Neuron (in vitro differentiated cells): Measurements from ENCODE around the gene SAMD4B.
A peak's percentile ranks its signal among the peaks of the same experiment; 100 is the strongest.

Source experiments
- H2AFZ ChIP-seq: one replicate; pipeline ENCODE4 v1.6.1; 2013; ENCODE audit warnings: low read depth, mild to moderate bottlenecking, inconsistent platforms, low read length, moderate library complexity
- H3K27me3 ChIP-seq: one replicate; pipeline ENCODE4 v1.6.1; 2013; ENCODE audit warnings: low read length; ENCODE audit not compliant: insufficient read depth
- H3K36me3 ChIP-seq: one replicate; pipeline ENCODE4 v1.6.1; 2013; ENCODE audit warnings: low read length; ENCODE audit not compliant: insufficient read depth
- H3K4me1 ChIP-seq: one replicate; pipeline ENCODE4 v1.6.1; 2013; ENCODE audit warnings: low read length; ENCODE audit not compliant: insufficient read depth
- H3K4me3 ChIP-seq: 2 replicates; pipeline ENCODE4 v1.5.1; 2013; ENCODE audit warnings: mild to moderate bottlenecking, low read length, moderate library complexity
- H3K9me3 ChIP-seq: one replicate; pipeline ENCODE4 v1.6.1; 2013; ENCODE audit warnings: low read length

Gene SAMD4B

DNA sequence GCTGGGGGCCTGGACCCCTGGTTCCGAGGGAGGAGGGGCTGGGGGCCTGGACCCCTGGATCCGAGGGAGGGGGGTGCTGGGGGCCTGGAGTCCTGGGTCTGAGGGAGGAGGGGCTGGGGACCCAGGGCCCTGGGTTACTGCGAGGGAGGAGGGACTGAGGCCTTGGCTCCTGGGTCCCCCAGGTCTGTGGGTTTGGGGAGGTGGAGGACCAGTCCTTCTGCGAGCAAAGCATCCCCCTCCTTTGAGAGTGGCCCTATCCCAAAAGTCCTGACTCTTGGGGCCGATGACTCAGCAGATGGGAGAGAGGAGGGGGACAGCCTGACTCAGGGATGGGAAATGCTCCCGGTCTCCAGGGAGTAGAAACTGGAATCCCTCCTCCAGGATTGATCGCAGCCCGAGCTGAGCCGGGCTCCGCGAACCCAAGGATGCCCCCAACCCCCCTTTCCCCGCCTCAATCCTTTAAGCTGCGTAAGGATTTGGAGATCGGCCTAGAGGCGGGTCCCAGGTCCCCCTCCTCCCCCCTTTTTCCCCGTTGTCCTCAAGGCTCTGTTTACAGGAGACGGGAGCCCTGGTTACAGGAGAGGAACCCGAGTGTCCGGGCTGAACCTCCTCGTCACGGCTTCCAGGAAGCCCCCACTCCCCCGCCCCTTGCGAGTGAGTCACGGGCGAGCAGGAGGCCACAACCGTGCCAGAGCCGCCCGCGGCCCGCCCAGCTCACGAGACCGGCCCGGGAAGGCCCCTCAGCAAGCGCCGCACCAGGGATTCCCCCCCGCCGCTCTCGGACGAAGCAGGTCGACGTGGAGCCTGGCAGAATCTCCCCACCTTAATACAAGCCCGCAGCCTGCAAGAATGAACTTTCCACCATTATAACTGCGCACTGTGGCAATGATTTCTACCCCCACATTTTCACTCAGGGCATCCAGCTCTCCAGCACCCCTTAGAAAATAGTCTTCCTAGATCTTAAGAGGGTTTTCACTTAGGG is 61.4 kb downstream of the SAMD4B start:
- Histone ChIP-seq H3K4me3 (peak overlapping the region; percentile 50), H3K36me3 (peaks cover 2% of the 10 kb centered on the region), H2AFZ (no peak overlapping the region), H3K27me3 (no peaks in the 10 kb centered on the region), H3K4me1 (peaks cover 36% of the 10 kb centered on the region), H3K9me3 (no peaks in the 10 kb centered on the region)

DNA sequence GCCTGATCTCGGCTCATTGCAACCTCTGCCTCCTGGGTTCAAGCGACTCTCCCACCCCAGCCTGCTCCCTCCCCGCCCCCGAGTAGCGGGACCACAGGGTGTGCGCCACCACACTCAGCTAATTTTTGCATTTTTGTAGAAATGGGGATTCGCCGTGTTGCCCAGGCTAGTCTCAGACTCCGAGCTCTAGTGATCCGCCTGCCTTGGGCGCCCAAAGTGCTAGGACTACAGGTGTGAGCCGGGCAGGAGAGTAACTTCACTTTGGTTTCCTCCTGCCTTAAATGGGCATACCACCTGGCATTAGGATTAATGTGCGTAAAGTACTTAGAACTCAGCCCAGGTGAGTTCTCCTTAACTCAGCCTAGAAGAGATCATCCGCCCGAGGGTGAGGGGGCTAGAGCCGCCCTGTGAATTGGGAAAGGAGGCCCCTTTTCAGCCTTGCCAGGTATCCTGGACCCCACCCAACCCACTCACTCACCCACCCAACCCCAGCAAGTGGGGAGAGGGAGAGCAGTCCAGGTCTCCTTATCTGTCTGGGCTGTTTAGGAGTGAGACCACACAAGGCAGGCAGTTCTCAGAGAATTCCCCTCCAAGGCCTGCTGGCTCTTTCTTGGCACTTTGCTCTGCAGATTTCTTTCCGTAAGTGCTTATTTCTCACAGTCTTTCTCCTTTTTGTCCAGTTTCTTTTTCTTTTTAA is 63.2 kb downstream of the SAMD4B start:
- Histone ChIP-seq H2AFZ (no peak overlapping the region), H3K27me3 (no peaks in the 10 kb centered on the region), H3K9me3 (no peaks in the 10 kb centered on the region), H3K36me3 (no peaks in the 10 kb centered on the region), H3K4me3 (no peak overlapping the region), H3K4me1 (peaks cover 40% of the 10 kb centered on the region)

DNA sequence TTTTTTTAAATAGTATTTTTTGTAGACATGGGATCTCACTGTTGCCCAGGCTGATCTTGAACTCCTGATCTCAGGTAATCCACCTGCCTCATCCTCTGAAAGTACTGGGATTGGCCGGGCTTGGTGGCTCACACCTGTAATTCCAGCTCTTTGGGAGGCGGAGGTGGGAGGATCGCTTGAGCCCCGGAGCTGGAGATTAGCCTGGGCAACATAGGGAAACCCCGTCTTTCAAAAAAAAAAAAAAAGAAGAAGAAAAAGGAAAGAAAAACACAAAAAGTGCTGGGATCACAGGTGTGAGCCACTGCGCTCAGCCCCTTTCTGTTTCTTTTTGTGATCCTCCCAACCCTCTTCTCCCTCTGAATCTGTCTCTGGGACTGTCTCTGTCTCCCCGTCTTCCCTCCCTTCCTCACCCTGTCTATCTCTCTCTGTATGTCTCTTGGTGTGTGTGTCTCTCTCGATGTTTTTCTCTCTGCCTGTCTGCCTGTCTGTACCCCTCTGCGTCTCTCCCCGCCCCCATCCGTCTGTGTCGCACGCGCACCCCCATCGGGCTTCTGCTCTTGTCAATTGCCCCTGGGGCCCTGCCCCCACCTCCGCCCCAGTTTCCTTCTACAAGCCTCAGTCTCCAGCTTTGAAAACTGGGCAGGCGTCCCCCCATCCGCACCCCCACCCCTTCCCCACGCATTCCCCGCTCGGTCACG is 63.9 kb downstream of the SAMD4B start:
- H3K27me3 ChIP-seq = no peaks in the 10 kb centered on the region
- H3K4me1 ChIP-seq = peaks cover 47% of the 10 kb centered on the region
- no peak overlapping the region for H2AFZ ChIP-seq
- no peaks in the 10 kb centered on the region for H3K9me3 ChIP-seq
- H3K36me3 ChIP-seq = no peaks in the 10 kb centered on the region
- H3K4me3 ChIP-seq = peak overlapping the region; percentile 60

DNA sequence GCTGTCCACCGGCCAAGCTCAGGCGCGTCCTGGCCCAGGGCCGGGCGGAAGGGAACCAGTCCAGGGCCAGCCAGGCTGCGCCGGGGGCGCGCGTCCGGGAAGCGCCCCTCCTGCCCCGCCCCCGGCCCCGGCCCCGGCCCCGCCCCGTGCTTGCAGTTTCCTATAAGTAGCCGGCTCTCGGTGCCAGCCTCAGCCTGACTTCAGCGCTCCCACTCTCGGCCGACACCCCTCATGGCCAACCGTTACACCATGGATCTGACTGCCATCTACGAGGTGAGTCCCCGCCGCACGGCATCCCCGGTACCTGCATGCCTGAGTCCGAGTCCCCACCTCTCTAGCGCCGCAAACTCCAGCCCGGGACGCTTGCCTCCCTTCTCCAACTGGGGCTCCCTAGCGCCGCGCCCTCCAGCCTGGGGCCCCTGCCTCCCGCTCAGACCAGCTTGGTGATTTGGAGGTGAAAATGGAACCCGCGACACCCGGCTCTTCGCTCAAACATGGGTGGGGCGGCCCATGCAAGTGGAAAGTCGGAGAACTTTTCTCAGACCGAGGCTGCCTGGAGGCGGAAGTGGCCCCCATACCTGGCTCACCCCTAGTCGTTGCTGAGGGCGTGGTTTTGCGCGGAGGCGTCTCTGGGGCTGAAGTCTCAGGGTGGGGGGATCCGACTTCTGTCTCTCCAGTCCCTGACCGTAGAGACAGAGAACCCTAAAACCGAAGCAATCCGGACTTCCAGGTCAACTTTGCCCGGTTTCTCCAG is 64.6 kb downstream of the SAMD4B start, which contains the start of gene ZFP36:
Gene ZFP36, plus strand, starts transcription at position 192 of the 754 bp plus-strand sequence. Its CDS starts 58 bp downstream, at position 250.
- no peaks in the 10 kb centered on the region for H3K36me3 ChIP-seq
- no peaks in the 10 kb centered on the region for H3K9me3 ChIP-seq
- H2AFZ ChIP-seq = no peak within 1 kb of the TSS
- peak within 1 kb of the TSS; percentile 60 for H3K4me3 ChIP-seq
- no peaks in the 10 kb centered on the region for H3K27me3 ChIP-seq
- peaks cover 49% of the 10 kb centered on the region for H3K4me1 ChIP-seq

DNA sequence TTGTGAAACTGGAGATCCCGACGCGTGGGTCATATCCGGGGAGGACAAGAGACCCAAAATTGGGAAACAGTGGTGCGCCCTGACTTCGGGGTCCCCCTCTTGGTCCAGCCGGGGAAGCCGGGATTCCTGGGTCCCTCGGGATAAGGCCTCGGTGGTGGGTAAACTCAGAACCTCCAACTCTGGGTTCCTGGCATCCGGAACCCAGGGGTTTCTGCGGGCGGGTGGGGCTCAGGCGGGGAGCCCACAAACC is 65.1 kb downstream of the SAMD4B start:
- peak overlapping the region; percentile 60 for H3K4me3 ChIP-seq
- no peaks in the 10 kb centered on the region for H3K36me3 ChIP-seq
- peaks cover 44% of the 10 kb centered on the region for H3K4me1 ChIP-seq
- no peaks in the 10 kb centered on the region for H3K27me3 ChIP-seq
- no peaks in the 10 kb centered on the region for H3K9me3 ChIP-seq
- H2AFZ ChIP-seq = no peak overlapping the region

DNA sequence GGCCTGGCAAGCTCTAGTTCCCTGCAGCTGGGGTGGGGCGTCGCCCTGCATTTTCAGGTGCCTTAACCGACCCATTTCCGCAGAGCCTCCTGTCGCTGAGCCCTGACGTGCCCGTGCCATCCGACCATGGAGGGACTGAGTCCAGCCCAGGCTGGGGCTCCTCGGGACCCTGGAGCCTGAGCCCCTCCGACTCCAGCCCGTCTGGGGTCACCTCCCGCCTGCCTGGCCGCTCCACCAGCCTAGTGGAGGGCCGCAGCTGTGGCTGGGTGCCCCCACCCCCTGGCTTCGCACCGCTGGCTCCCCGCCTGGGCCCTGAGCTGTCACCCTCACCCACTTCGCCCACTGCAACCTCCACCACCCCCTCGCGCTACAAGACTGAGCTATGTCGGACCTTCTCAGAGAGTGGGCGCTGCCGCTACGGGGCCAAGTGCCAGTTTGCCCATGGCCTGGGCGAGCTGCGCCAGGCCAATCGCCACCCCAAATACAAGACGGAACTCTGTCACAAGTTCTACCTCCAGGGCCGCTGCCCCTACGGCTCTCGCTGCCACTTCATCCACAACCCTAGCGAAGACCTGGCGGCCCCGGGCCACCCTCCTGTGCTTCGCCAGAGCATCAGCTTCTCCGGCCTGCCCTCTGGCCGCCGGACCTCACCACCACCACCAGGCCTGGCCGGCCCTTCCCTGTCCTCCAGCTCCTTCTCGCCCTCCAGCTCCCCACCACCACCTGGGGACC is 65.6 kb downstream of the SAMD4B start:
- Histone ChIP-seq H3K36me3 (no peaks in the 10 kb centered on the region), H3K4me3 (peak overlapping the region; percentile 60), H3K9me3 (no peaks in the 10 kb centered on the region), H3K27me3 (no peaks in the 10 kb centered on the region), H3K4me1 (peaks cover 43% of the 10 kb centered on the region), H2AFZ (no peak overlapping the region)

DNA sequence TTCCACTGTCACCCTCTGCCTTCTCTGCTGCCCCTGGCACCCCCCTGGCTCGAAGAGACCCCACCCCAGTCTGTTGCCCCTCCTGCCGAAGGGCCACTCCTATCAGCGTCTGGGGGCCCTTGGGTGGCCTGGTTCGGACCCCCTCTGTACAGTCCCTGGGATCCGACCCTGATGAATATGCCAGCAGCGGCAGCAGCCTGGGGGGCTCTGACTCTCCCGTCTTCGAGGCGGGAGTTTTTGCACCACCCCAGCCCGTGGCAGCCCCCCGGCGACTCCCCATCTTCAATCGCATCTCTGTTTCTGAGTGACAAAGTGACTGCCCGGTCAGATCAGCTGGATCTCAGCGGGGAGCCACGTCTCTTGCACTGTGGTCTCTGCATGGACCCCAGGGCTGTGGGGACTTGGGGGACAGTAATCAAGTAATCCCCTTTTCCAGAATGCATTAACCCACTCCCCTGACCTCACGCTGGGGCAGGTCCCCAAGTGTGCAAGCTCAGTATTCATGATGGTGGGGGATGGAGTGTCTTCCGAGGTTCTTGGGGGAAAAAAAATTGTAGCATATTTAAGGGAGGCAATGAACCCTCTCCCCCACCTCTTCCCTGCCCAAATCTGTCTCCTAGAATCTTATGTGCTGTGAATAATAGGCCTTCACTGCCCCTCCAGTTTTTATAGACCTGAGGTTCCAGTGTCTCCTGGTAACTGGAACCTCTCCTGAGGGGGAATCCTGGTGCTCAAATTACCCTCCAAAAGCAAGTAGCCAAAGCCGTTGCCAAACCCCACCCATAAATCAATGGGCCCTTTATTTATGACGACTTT is 66.4 kb downstream of the SAMD4B start:
- H3K27me3 ChIP-seq = no peaks in the 10 kb centered on the region
- H3K4me3 ChIP-seq = no peak overlapping the region

DNA sequence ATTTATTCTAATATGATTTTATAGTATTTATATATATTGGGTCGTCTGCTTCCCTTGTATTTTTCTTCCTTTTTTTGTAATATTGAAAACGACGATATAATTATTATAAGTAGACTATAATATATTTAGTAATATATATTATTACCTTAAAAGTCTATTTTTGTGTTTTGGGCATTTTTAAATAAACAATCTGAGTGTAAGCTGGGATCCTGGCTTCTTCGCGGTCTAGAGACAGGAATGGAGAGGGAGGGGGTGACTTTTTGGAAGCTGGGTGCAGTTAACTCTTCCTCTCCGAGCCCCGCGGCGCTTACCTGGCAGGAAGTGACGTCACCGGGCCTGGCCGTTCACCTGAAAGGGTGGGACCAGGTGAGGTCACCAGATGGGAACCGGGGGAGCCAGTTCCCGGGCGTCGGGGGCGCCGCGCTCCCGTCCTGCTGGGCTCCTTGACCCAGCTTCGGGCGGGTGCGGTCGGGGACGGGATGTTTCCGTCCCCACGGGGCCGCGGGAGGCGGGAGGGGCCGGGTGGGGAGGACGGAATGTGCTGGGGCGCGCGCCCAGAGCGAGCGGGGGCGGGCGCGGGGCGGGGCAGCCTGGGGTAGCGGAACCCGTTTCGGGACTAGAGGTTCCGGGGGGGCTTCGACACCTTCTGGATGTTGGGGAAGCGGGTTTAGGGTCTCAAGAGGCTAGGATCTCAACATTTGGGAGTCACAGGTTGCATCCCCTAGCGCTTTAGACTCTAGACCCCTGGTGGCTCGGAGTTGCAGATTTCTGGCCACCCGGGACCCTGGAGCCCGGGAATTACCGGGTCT is 67.2 kb downstream of the SAMD4B start:
- Histone ChIP-seq H2AFZ (no peak overlapping the region), H3K4me1 (peaks cover 38% of the 10 kb centered on the region), H3K4me3 (peak overlapping the region; percentile 19), H3K27me3 (no peaks in the 10 kb centered on the region), H3K9me3 (no peaks in the 10 kb centered on the region), H3K36me3 (no peaks in the 10 kb centered on the region)

More for the DNA sequence above, 66.4 kb downstream of the SAMD4B start:
- Histone ChIP-seq H3K36me3 (no peaks in the 10 kb centered on the region), H3K4me1 (peaks cover 37% of the 10 kb centered on the region), H3K9me3 (no peaks in the 10 kb centered on the region), H2AFZ (no peak overlapping the region)

DNA sequence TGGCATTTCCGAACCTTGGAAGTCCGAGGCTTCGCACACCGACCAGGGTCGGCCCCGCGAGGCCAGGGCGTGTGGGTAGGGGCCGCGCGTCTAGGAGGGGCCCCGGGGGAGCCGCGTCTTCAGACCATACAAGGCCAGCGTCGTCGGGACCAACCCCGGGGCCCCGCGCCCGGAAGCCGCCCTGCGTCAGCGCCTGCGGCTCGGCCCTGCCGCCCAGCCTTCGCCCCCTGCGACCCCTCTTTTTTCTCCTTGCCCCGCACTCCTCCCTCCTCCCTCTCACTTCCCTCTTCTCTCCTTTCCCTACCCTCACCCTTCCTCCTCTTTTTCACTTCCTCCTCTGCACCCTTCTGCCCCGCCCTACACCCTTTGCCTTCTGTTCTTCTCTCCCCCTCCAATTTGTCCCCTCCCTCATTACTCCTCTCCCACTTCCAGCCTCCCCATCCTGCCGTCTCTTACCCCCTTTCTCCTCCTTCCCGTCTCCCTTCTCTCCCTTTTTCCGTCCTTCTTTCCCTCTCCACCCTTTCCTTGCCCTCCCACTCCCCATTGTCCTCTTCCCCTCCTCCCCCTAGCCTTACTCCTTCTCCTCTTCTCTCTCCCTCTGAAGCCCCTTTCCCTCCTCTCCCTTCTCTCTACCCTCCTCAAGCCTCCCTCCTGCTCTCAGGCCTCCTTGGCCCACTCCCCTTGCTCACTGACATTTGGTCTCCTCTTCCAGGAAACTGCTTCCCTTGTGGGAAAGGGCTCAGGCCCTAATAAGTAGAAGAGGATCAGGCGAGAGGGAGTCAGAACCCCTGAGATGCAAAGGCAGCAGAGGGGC is 68.0 kb downstream of the SAMD4B start:
- no peak overlapping the region for H2AFZ ChIP-seq
- no peaks in the 10 kb centered on the region for H3K9me3 ChIP-seq
- no peaks in the 10 kb centered on the region for H3K27me3 ChIP-seq
- peaks cover 5% of the 10 kb centered on the region for H3K36me3 ChIP-seq
- peak overlapping the region; percentile 19 for H3K4me3 ChIP-seq
- peaks cover 46% of the 10 kb centered on the region for H3K4me1 ChIP-seq

DNA sequence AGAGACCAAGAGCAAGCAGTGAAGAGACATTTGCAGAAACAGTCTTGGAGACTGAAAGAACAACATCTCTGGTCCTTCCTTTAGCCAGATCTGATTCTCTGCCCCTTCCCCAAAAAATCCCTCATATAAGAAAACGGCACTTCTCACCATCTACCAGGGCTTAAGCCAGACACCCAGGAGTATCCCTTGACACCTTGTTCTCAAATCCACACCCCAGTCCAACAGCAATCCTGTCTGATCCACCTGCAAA is 68.5 kb downstream of the SAMD4B start:
- Histone ChIP-seq H2AFZ (no peak overlapping the region), H3K36me3 (peaks cover 9% of the 10 kb centered on the region), H3K4me1 (peaks cover 49% of the 10 kb centered on the region), H3K9me3 (no peaks in the 10 kb centered on the region), H3K27me3 (no peaks in the 10 kb centered on the region), H3K4me3 (no peak overlapping the region)
